ENCODE data around the gene NPEPL1.

The NPEPL1 gene

GRCh38 chr20:58699623-58700107, 7.1 kb downstream of the NPEPL1 start:
- Mint-ChIP-seq H3K27me3 (no peaks in the 10 kb centered on the region), H3K9me3 (ENCODE audit: low read depth) (no peaks in the 10 kb centered on the region), H3K4me1 (ENCODE audit: low read depth) (no peaks in the 10 kb centered on the region), H3K36me3 (peaks cover 8% of the 10 kb centered on the region), H3K27ac (no peak overlapping the region), H3K4me3 (no peak overlapping the region)

- Mint-ChIP-seq H3K4me3 (no peak overlapping the region), H3K27me3 (no peaks in the 10 kb centered on the region), H3K9me3 (ENCODE audit: low read depth) (no peaks in the 10 kb centered on the region), H3K27ac (no peak overlapping the region), H3K36me3 (peaks cover 8% of the 10 kb centered on the region), H3K4me1 (ENCODE audit: low read depth) (no peaks in the 10 kb centered on the region)
Observed at GRCh38 chr20:58700121-58700821, 7.7 kb downstream of the NPEPL1 start.

DNA sequence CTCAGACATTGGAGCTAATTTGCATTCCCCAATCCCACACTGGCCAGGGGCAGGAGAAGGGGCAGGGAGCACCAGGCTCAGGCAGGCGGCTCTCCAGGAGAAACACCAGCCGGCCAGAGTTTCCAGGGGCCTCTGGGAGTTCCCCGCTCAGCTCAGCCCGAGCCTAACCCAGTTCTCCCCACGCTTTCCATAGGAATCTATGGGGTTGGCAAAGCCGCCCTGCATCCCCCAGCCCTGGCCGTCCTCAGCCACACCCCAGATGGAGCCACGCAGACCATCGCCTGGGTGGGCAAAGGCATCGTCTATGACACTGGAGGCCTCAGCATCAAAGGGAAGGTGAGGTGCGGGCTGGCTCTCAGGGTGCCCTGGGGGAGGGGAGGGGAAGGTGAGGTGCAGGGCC, 8.2 kb downstream of the NPEPL1 start:
- H3K27me3 Mint-ChIP-seq, result no peaks in the 10 kb centered on the region
- H3K36me3 Mint-ChIP-seq, result peaks cover 8% of the 10 kb centered on the region
- no peaks in the 10 kb centered on the region for H3K4me1 Mint-ChIP-seq (ENCODE audit: low read depth)
- H3K4me3 Mint-ChIP-seq, result no peak overlapping the region
- H3K27ac Mint-ChIP-seq, result no peak overlapping the region
- H3K9me3 Mint-ChIP-seq (ENCODE audit: low read depth), result no peaks in the 10 kb centered on the region

- Mint-ChIP-seq H3K27ac (no peak overlapping the region), H3K4me3 (no peak overlapping the region), H3K9me3 (ENCODE audit: low read depth) (no peaks in the 10 kb centered on the region), H3K36me3 (peaks cover 8% of the 10 kb centered on the region), H3K4me1 (ENCODE audit: low read depth) (no peaks in the 10 kb centered on the region), H3K27me3 (no peaks in the 10 kb centered on the region)
Observed at GRCh38 chr20:58701431-58702160, 9.0 kb downstream of the NPEPL1 start.

- Mint-ChIP-seq H3K4me1 (ENCODE audit: low read depth) (no peaks in the 10 kb centered on the region), H3K27ac (no peak overlapping the region), H3K4me3 (no peak overlapping the region), H3K36me3 (peaks cover 8% of the 10 kb centered on the region), H3K9me3 (ENCODE audit: low read depth) (no peaks in the 10 kb centered on the region), H3K27me3 (no peaks in the 10 kb centered on the region)
Observed at GRCh38 chr20:58702161-58702510, 9.5 kb downstream of the NPEPL1 start.

- Mint-ChIP-seq H3K4me1 (ENCODE audit: low read depth) (no peaks in the 10 kb centered on the region), H3K36me3 (peaks cover 6% of the 10 kb centered on the region), H3K4me3 (no peak overlapping the region), H3K9me3 (ENCODE audit: low read depth) (no peaks in the 10 kb centered on the region), H3K27ac (no peak overlapping the region), H3K27me3 (no peaks in the 10 kb centered on the region)
Observed at GRCh38 chr20:58702859-58703648, 10.5 kb downstream of the NPEPL1 start.

- no peak overlapping the region for H3K4me3 Mint-ChIP-seq
- H3K9me3 Mint-ChIP-seq (ENCODE audit: low read depth), result no peaks in the 10 kb centered on the region
- H3K4me1 Mint-ChIP-seq (ENCODE audit: low read depth), result no peaks in the 10 kb centered on the region
- no peak overlapping the region for H3K27ac Mint-ChIP-seq
- no peaks in the 10 kb centered on the region for H3K27me3 Mint-ChIP-seq
- H3K36me3 Mint-ChIP-seq, result peaks cover 5% of the 10 kb centered on the region
Observed at GRCh38 chr20:58703765-58704371, 11.3 kb downstream of the NPEPL1 start.

DNA sequence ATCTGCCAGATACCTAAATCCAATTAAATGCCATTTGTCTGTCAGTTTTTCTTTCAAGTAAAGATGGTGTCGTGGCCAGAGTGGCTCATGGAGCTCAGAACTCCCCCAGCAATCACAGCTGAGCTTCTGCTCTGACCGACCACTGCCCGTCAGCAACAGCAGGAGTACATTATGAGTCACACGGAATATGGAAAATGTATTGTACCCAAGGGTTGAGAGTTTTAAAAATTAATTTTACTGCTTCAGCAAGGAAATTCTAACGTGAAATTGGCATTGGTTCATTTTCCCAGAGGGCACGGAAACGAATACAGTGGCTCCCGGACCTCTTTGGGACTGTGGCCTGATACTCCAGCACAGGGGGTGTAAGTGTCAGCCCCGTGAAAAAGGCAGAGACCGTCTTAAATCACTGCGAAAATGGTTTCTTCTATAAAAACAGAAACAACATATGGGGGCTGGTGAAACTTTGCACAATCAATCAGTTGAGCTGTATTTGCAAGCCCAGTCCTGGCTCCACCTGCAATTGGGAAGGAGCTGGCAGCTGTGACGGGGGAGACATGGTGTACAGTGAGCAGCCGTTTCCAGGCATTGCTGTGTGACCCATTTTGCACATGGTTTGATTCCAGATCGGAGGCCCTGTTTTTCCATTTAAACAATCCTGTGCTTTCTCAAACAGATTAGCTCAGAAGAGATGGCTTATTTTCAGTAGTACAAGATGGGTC, 12.8 kb downstream of the NPEPL1 start:
- H3K27me3 Mint-ChIP-seq, result no peaks in the 10 kb centered on the region
- H3K36me3 Mint-ChIP-seq, result peaks cover 5% of the 10 kb centered on the region
- no peaks in the 10 kb centered on the region for H3K9me3 Mint-ChIP-seq (ENCODE audit: low read depth)
- H3K4me1 Mint-ChIP-seq (ENCODE audit: low read depth), result no peaks in the 10 kb centered on the region
- H3K4me3 Mint-ChIP-seq, result no peak overlapping the region
- H3K27ac Mint-ChIP-seq, result no peak overlapping the region

DNA sequence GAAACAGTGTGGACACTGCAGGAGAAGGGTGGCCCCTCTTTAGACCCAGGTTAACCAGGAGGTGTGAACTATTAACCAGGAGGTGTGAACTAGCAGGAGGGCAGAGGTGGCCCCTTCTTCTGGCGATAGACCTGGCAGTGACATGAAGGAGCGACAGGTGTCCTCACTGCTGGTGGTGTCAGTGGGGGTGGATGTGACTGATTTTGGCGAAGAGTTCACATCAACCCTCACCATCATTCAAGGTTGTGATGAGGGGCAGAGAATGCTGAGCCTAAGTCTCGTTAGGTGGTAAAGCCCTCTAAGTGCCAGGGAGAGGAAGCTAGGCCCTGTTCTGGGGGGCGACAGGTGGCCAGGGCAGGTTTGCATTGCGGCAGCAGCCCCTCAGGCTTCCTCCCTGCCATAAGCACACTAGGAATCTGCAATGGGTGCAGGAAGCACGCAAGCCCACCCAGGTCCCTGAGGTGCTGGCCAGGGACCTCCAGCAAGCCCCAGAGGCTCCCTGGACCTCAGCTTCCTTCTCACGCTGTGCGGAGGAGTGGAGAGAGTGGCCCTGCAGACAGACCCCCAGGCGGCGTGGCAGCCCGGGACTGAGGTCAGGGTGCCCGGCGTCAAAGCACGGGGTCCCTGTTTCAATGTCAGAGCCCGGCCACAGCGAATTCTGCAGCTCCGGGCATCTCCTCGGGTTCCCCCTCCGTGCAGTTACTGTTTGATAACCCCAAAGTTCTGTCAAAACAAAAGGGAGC, 13.7 kb downstream of the NPEPL1 start:
- Mint-ChIP-seq H3K4me3 (no peak overlapping the region), H3K27me3 (no peaks in the 10 kb centered on the region), H3K9me3 (ENCODE audit: low read depth) (no peaks in the 10 kb centered on the region), H3K36me3 (peaks cover 5% of the 10 kb centered on the region), H3K4me1 (ENCODE audit: low read depth) (no peaks in the 10 kb centered on the region), H3K27ac (no peak overlapping the region)

DNA sequence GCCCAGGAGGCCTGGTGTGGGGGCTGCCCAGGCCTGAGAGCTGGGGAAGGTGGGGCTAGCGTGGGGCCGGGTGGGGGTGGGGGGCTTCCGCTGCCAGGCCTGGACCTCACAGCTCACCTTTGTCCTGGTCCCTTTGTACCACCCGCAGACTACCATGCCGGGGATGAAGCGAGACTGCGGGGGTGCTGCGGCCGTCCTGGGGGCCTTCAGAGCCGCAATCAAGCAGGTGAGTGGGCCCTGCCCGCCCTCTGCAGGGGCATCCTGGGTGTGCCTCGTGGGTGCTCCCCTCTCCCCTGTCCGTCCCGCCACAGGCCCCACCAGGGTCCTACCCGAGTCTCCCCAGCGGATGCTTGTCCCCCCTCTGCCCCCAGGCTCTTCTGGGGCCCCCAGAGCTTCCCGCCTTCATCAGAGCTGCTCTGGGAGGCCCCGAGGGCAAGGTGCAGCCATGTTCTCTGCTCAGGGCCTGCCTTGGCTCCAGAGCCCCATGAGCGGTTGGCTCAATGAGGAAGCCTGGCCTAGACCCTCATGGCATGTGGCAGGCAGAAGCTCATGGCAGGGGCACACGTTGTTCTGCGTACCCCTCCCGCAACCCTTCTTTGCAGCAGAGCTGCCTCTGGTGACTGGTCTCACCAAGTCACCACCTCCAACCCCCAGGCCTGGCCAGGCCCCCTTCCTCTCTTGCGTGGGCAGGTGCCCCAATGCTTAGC, 14.5 kb downstream of the NPEPL1 start:
- Mint-ChIP-seq H3K36me3 (peaks cover 5% of the 10 kb centered on the region), H3K27me3 (no peaks in the 10 kb centered on the region), H3K27ac (no peak overlapping the region), H3K4me1 (ENCODE audit: low read depth) (no peaks in the 10 kb centered on the region), H3K9me3 (ENCODE audit: low read depth) (no peaks in the 10 kb centered on the region), H3K4me3 (no peak overlapping the region)

DNA sequence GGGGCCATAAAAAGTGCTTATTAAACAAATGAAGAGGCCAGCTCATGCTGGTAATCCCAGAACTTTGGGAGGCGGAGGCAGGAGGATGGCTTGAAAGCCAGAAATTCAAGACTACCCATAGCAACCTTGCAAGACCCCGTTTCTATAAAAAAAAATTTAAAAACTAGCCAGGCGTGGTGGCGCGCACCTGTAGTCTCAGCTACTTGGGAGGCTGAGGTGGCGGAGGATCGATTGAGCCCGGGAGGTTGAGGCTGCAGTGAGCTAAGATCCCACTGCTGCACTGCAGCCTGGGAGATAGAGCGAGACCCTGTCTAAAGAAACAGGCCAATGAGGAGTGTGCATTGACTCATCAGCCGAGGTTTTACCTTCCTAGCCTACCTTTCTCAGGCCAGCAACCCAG, 15.2 kb downstream of the NPEPL1 start:
- Mint-ChIP-seq H3K36me3 (peaks cover 2% of the 10 kb centered on the region), H3K4me1 (ENCODE audit: low read depth) (no peaks in the 10 kb centered on the region), H3K27ac (no peak overlapping the region), H3K9me3 (ENCODE audit: low read depth) (no peaks in the 10 kb centered on the region), H3K4me3 (no peak overlapping the region), H3K27me3 (no peaks in the 10 kb centered on the region)

DNA sequence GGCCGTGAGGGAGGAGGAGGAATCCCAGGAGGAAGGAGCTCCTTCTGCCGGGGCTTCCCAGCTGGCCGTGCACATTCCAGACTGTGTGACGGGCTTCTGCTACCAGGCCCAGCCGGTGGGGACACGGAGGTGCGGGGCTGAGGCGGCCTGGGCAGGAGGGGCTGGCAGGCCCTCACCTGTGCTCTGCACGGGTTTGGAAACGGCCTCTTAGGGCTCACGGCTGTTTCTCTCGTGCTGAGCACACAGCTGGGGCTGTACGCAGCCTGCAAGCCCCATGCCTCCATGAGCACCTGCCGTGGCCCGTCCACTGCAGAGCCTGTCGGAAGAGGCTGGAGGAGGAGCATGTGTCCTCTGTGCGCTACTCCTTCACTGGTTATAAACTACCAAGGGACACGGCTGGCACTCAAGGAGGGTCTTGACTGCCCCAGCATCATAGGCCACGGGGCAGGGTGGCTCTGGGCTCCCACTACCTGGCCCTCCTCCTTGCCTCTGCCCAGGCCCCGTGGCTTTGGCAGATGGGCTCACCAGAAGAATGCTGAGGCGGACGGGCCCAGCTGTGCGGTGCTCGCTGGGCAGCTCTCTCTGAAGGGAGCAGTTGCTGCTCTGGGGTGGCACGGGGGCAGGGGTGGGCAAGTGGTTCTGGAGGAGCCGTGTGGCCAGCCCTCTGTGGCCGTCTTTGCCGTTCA, 15.8 kb downstream of the NPEPL1 start:
- no peaks in the 10 kb centered on the region for H3K4me1 Mint-ChIP-seq (ENCODE audit: low read depth)
- H3K27me3 Mint-ChIP-seq, result no peaks in the 10 kb centered on the region
- H3K9me3 Mint-ChIP-seq (ENCODE audit: low read depth), result no peaks in the 10 kb centered on the region
- no peak overlapping the region for H3K27ac Mint-ChIP-seq
- no peaks in the 10 kb centered on the region for H3K36me3 Mint-ChIP-seq
- H3K4me3 Mint-ChIP-seq, result no peak overlapping the region

Data from activated naive CD8-positive, alpha-beta T cell (primary cell).